NCI-H748 (cell line): ENCODE data around the gene DPH5.
"Not testable (repeated sequence)": the region's sequence is repeated elsewhere in the genome, so short reads cannot be mapped to it uniquely, and the experiment has no call there.

ENCODE experiments used
- DNase-seq: peaks from one replicate; lab custom pipeline; 2025; ENCODE audit not compliant: unreplicated experiment; lab: John Stamatoyannopoulos, UW

The DPH5 gene

GRCh38 chr1:101025657-101026429 lies at the start of gene DPH5:
Gene DPH5 (minus strand): TSS chr1:101025784. CDS start chr1:101025443, 341 bp downstream.
- DNase-seq, result peak; percentile 94

- peak; percentile 90 for DNase-seq
Observed at GRCh38 chr1:101073836-101074235, 48.3 kb upstream of the DPH5 start.

DNA sequence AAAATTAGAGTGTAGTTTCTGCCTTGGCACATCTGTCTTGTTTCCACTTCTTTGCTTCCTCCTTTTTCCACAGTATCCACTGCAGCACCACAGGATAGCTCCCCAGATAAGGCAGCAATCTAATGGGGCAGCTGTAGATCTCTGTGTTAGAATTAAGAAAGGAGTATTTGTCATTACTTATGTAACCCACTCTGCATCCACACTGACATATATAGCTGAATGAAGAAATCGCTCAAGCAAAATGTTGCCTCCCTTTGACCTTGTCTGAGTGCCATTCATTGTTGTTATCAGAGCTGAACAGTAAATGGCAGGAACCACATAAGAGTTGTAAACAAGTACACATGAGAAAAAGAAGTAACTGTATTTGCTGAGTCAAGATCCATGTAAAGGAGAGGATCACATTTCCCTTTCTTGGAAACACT lies 45.9 kb upstream of the DPH5 start:
- DNase-seq, result no peak

GRCh38 chr1:101069158-101069557 lies 43.6 kb upstream of the DPH5 start:
- peak; percentile 54 for DNase-seq

DNA sequence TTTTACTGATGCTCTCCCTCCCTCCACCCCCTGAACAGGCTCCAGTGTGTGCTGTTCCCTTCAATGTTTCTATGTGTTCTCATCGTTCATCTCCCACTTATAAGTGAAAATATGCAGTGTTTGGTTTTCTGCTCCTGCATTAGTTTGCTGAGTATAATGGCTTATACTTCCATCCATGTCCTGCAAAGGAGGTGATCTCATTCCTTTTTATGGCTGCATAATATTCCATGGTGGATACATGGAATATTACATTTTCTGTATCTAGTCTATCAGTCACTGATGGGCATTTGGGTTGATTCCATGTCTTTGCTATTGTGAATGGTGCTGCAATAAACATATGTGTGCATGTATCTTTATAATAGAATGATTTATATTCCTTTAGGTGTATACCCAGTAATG lies 41.4 kb upstream of the DPH5 start:
- not testable (repeated sequence) for DNase-seq

DNA sequence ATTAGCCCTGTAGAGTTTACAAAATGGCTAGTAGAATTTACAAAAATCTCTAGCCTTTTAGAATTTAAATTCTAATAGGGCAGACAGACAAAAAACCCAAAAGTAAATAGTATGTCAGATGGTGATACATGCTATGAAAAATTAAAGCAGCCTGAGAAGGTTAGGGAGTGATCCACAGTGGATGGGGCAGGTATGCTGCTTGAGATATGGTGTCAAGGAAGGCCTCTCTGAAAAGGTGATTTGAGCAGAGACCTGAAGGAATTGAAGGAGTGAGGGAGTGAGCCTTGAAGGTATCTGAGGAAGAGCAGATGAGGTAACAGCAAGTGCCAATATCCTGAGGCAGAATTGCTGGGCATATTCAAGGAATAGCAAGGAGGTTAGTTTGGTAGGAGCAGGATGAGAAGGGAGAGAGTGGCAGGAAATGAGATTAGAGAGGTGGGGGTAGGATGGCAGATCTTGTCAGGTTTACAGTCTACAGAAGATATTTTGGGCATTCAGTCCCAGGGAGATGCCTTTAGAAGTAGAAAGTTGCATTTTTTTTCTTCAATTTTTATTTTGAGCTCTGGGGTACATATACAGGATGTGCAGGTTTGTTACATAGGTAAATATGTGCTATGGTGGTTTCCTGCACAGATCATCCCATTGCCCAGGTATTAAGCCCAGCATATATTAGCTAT lies 40.8 kb upstream of the DPH5 start:
- DNase-seq, result no peak

DNA sequence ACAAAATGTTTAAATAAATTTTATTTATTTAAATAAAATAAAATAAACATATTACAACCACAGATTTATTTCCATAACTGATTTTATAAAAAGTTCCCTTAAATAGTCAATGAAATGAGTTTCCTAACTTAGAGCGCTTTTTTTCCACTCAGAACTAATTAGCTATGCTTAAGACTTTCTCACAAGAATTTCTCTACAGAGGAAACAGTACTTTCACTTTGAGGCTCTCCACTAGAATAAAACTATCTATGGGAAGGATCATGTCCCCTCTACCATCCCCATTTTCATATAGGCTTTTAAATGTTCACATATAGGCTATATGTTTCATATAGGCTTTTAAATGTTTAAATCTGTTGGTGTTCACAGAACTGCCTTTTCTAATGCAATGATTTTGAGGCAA lies 40.0 kb upstream of the DPH5 start:
- no peak for DNase-seq

DNA sequence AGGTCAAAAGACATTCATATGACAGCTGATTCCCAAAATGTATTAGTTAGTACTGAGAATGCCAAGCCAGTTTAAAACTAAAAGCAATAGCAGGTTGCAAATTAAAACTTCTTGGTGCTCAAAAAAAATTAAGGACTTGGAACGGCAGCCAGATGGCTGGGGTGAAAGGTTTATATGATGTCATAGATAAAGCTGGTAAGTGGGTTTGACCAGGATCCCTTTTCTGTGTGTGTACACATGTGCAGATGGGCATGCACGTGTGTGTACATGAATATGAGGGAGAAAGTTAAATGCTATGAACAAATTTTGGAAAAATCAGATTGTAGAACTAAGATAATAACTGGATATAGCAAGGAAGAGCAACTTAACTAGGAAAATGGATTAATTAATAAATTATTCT lies 39.1 kb upstream of the DPH5 start:
- peak; percentile 24 for DNase-seq

DNA sequence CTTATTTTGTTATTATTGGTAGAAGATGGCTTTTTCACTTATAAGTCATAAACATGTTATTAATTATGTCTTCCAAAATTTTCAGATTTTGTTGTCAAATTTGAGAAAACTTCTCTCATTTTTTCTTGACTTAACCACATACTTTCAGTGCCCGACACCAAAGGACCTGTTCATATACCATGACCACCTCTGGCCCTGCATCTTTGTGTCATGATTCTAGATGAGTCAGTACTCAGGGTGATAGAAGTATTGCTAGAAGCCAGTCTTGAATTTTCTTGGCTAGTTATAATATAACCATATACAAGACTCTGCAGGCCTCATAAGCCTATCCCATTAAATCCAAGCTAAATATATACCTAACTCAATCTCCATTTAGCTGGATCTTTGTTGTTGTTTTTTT lies 35.4 kb upstream of the DPH5 start:
- DNase-seq, result no peak

DNA sequence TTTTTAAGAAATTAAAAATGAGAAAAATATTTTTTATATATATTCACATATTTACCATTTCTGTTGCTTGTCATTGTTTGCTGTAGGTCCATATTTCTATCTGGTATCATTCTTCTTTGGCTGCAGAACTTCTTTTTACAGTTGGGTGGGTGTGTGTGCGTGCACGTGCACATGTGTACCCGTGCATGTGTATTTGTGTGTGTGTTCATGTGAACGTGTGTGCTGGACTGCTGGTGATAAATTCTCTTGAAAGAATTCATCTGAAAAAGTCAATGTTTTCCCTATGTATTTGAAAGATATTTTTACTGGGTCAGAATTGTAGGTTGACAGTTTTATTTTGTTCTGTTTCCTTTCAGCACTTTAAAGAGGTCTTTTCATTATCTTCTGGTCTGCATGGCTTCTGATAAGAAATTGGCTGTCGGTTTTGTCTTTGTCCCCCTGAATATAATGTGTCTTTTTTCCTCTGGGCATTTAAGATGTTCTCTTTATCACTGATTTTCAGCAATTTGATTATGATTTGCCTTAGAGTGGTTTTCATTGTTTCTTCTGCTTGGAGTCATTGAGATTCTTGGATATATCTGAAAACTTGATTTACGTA lies 34.5 kb upstream of the DPH5 start:
- no peak for DNase-seq

GRCh38 chr1:101055623-101056022 lies 30.0 kb upstream of the DPH5 start:
- no peak for DNase-seq

DNA sequence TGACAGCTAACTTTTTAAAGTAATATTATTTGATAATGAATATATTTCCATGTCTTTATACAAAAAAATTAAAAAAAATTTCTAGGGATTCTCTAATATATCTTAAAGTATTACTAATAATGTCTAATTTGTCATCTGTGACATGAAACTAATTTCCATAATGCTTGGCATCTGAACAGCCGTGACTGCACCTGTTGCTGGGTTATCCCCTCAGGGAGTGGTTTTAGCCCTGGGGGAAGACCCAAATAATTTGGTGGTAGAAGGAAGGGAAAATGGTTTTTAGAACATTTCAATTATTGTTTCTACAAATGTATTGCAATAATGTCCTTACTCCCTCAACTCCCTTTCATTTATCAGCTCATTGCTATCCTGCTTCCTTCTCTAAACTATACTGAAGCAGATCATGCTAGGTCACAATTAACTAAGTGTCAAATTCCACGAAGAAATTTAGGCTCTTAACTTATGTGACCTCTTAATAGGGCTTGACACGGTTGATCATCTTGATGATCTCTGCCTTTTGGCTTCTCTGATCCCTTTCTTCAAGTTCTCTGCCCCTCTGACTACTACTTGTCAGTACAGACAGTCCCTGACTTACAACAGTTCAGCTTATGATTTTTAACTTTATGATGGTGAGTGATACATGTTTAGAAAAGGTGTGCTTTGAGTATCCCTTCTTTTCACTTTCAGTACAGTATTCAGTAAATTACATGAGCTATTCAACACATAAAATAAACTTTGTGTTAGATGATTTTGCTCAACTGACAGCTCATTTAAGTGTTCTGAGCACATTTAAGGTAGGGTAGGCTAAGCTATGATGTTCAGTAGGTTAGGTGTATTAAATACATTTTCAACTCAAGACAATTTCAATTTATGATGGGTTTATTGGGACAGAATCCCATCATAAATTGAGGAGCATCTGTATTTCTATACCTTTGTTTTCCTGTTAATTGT lies 26.4 kb upstream of the DPH5 start:
- DNase-seq, result peak; percentile 21

- DNase-seq, result no peak
Observed at GRCh38 chr1:101050869-101051268, 25.3 kb upstream of the DPH5 start.

DNA sequence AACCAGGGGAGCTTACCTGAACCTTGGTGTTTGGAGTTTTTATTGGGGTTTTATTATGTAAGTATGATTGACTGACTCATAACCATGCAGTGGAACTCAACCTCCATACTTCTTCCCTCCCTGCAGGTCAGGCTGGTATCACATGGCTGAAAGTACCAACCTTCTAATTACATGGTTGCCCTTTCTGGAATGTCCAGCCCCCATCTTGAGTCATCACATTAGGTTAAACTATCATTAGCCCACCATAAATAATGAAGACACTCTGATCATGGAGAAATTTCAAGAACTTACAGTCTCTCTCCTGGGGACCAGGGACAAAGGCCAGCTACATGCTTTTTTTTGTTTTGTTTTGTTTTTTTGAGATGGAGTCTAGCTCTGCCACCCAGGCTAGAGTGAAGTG lies 19.2 kb upstream of the DPH5 start:
- no peak for DNase-seq

GRCh38 chr1:101044259-101044658 lies 18.7 kb upstream of the DPH5 start:
- DNase-seq, result no peak

DNA sequence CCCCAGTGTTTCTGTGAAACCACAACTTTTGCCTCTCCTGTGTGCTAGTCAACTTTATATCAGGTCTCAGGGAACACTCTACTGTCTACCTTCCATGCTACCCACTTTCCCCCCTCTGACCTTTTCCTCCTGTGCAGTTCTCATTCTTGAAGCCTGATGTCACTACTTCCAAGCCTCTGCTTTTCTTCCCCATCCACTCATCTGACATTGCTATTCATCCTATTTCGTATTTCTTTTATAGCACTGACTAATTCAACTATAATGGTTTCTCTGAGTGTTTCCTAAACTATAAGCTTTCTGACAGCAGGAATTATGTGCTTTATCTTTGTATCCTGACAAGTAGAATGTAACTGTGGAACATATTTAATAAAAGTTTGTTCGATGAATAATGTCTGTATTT lies 18.2 kb upstream of the DPH5 start:
- DNase-seq, result no peak

- DNase-seq, result no peak
Observed at GRCh38 chr1:101041300-101041699, 15.7 kb upstream of the DPH5 start.

- no peak for DNase-seq
Observed at GRCh38 chr1:101040666-101041065, 15.1 kb upstream of the DPH5 start.

DNA sequence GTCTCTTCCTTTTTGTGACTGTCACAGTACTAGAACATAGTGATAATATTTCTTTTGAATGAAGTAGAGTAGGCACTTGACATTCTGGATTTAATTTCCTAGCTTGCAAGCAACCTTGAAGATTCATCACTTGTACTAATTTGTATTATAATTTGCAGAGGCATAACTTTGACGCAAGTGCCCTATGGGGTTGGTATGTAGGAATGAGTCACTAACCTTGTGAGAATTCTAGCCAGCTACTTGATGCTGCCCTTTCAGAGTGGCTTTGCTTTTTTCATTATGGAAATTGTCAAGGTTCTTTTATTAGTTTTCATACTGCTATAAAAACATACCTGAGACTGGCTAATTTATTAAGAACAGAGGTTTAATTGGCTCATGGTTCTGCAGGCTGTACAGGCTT lies 13.7 kb upstream of the DPH5 start:
- DNase-seq, result no peak

DNA sequence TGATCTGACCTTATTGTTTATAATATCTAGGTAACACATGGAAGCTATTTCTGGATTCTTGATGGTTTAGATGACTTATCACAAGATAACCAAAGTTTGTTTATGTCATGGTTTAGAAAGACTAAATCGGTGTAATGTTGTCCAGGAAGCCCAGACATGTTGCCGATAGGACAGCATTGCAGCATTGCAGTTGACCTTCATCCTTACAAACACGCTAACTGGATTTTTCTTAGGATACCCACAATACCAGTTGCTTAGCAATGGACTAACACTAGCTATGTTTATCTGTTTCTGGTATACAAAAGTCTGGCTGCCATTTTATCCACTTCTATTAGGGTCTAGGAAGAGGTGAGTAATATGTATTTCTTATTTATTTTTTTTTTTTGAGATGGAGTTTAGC lies 11.7 kb upstream of the DPH5 start:
- no peak for DNase-seq

DNA sequence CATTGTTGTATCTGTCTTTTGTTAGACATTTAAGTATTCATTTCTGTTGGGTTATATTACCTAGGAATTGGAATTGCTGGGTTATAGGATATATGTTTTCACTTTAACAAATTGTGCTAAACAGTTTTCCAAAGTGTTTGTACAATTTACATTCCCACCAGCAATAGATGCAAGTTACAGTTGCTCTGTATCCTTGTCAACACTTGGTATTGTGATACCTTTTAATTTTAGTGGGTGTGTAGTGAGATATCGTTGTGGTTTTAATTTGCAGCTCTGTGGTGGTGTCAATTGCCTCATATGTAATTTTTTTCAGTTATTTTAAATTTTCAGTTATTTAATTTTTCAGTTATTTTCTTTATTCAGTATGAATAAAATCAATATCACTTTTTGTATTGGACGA lies 7.4 kb upstream of the DPH5 start:
- no peak for DNase-seq
